CD14-positive monocyte (primary cell): Measurements from ENCODE around the gene MX2. TPM values are rescaled to one million over a fixed set of nuclear protein-coding genes. Genes with fewer than 3 reads are reported as not detected.

ENCODE experiments used
- DNase-seq, 3 donors: peaks; one replicate each; pipeline ENCODE4 v3.0.0-alpha.2; 2011 to 2022
- H2AFZ ChIP-seq: 2 replicates; pipeline ENCODE4 v1.6.0; 2012; ENCODE audit warnings: mild to moderate bottlenecking, low read depth, low read length, inconsistent platforms; ENCODE audit not compliant: insufficient read depth, poor library complexity, severe bottlenecking
- H3K27ac ChIP-seq, 2 donors: 1 replicate in 1 of 2; 2 replicates in 1 of 2; pipeline ENCODE4 v1.5.1; 2012 to 2013; ENCODE audit warnings: low read length in 2 of 2, control low read depth in 1 of 2, inconsistent platforms in 1 of 2, low read depth in 1 of 2, mild to moderate bottlenecking in 1 of 2
- H3K27me3 ChIP-seq, 2 donors: one replicate each; pipeline versions ENCODE4 v1.6.0 to v1.6.1; 2011 to 2013; ENCODE audit warnings: low read length in 2 of 2; ENCODE audit not compliant: control insufficient read depth in 2 of 2, insufficient read depth in 2 of 2
- H3K36me3 ChIP-seq, 2 donors: replicated peaks in 1 of 2; 1 replicate in 1 of 2; 2 replicates in 1 of 2; pipeline versions ENCODE4 v1.5.1 to v1.6.1; 2012 to 2013; ENCODE audit warnings: low read length in 2 of 2, control low read depth in 1 of 2, inconsistent platforms in 1 of 2, mild to moderate bottlenecking in 1 of 2; ENCODE audit not compliant: insufficient read depth in 2 of 2, control insufficient read depth in 1 of 2
- H3K4me1 ChIP-seq, 2 donors: 1 replicate in 1 of 2; 2 replicates in 1 of 2; pipeline versions ENCODE4 v1.5.1 to v1.6.1; 2012 to 2013; ENCODE audit warnings: low read length in 2 of 2, control low read depth in 1 of 2, inconsistent platforms in 1 of 2, mild to moderate bottlenecking in 1 of 2, moderate library complexity in 1 of 2; ENCODE audit not compliant: insufficient read depth in 2 of 2, control insufficient read depth in 1 of 2
- H3K4me2 ChIP-seq: replicated peaks from 2 replicates; pipeline ENCODE3; 2012; ENCODE audit warnings: low read length, moderate library complexity, mild to moderate bottlenecking; ENCODE audit not compliant: poor library complexity, severe bottlenecking; ENCODE audit errors: extremely low read depth
- H3K4me3 ChIP-seq, 3 experiments: fragments of 200-600 bp in 1 of 3; sonication (generic) in 1 of 3; replicated peaks in 1 of 3; 1 replicate in 2 of 3; 2 replicates in 1 of 3; pipeline ENCODE4 v1.5.1; 2011 to 2013; ENCODE audit warnings: low read length in 3 of 3, mild to moderate bottlenecking in 3 of 3, control low read depth in 2 of 3, low read depth in 2 of 3, inconsistent platforms in 1 of 3, moderate library complexity in 1 of 3
- H3K79me2 ChIP-seq: 2 replicates; pipeline ENCODE4 v1.6.0; 2012; ENCODE audit warnings: mild to moderate bottlenecking, control low read depth, inconsistent platforms, low read length, moderate library complexity; ENCODE audit not compliant: insufficient read depth
- H3K9ac ChIP-seq: 2 replicates; pipeline ENCODE4 v1.6.0; 2017; ENCODE audit warnings: low read length, mild to moderate bottlenecking; ENCODE audit not compliant: insufficient read depth, poor library complexity, severe bottlenecking
- H3K9me3 ChIP-seq, 2 donors: replicated peaks in 1 of 2; 1 replicate in 1 of 2; 2 replicates in 1 of 2; pipeline versions ENCODE4 v1.5.1 to v1.6.1; 2012 to 2013; ENCODE audit warnings: low read length in 2 of 2, control low read depth in 1 of 2; ENCODE audit not compliant: control insufficient read depth in 1 of 2, insufficient read depth in 1 of 2
- H4K20me1 ChIP-seq: 2 replicates; pipeline ENCODE4 v1.6.0; 2012; ENCODE audit warnings: mild to moderate bottlenecking, low read length, control low read depth, moderate library complexity; ENCODE audit not compliant: insufficient read depth
- H3K27ac Mint-ChIP-seq, 7 donors: one replicate each; pipeline ENCODE4 v1.8.0; 2020; ENCODE audit warnings: mild to moderate bottlenecking in 7 of 7, mixed read lengths in 7 of 7, moderate library complexity in 6 of 7, inconsistent platforms in 2 of 7
- H3K27me3 Mint-ChIP-seq, 3 donors: one replicate each; pipeline ENCODE4 v1.8.0; 2021 to 2022; ENCODE audit warnings: low read depth in 3 of 3, mild to moderate bottlenecking in 3 of 3, mixed read lengths in 3 of 3, moderate library complexity in 3 of 3, inconsistent platforms in 1 of 3
- H3K36me3 Mint-ChIP-seq, 2 donors: one replicate each; pipeline ENCODE4 v1.8.0; 2020; ENCODE audit warnings: mixed read lengths in 2 of 2, inconsistent platforms in 1 of 2, mild to moderate bottlenecking in 1 of 2
- H3K4me1 Mint-ChIP-seq: one replicate; pipeline ENCODE4 v1.8.0; 2020; ENCODE audit warnings: mild to moderate bottlenecking, mixed read lengths
- H3K4me3 Mint-ChIP-seq, 2 donors: one replicate each; pipeline ENCODE4 v1.8.0; 2020; ENCODE audit warnings: mild to moderate bottlenecking in 2 of 2, mixed read lengths in 2 of 2, moderate library complexity in 1 of 2
- H3K9me3 Mint-ChIP-seq, 7 donors: one replicate each; pipeline ENCODE4 v1.8.0; 2020 to 2022; ENCODE audit warnings: mixed read lengths in 7 of 7, mild to moderate bottlenecking in 6 of 7, moderate library complexity in 6 of 7, inconsistent platforms in 2 of 7
- WGBS: methylation state at CpG from one replicate; pipeline ENCODE4 v1.1.5; 2013; ENCODE audit warnings: missing lambda C conversion rate; ENCODE audit not compliant: insufficient coverage; 5-methylcytosine and 5-hydroxymethylcytosine counted together
- intact Hi-C, 2 donors: fragments of 100-400 bp; cut with micrococcal nuclease; formaldehyde crosslinking; loops; one replicate each; pipeline versions ENCODE4 v1.15.0 to v1.15.1; 2023
- polyA plus RNA-seq, 3 donors: library from polyadenylated mRNA; depleted of rRNA in 1 of 3; unstranded in 2 of 3; stranded (reverse) in 1 of 3; fragments of 300-500 nt in 2 of 3; fragments of >200 nt in 1 of 3; fragmentation: Illumina TruSeq in 2 of 3; gene quantifications; 1 replicate in 2 of 3; 2 replicates in 1 of 3; pipeline ENCODE4 v1.2.3, GENCODE V29; 2012 to 2021
- TF ChIP-seq, protein P1 (sequence below): fragments of 200-600 bp; IDR thresholded peaks from one replicate; pipeline ENCODE4 v1.8.0; 2022; ENCODE audit warnings: antibody characterized with exemption, mild to moderate bottlenecking

MX2 gene
- polyA plus RNA-seq, 3 donors = 43.1 to 79.4 (median 50.3) TPM

DNA sequence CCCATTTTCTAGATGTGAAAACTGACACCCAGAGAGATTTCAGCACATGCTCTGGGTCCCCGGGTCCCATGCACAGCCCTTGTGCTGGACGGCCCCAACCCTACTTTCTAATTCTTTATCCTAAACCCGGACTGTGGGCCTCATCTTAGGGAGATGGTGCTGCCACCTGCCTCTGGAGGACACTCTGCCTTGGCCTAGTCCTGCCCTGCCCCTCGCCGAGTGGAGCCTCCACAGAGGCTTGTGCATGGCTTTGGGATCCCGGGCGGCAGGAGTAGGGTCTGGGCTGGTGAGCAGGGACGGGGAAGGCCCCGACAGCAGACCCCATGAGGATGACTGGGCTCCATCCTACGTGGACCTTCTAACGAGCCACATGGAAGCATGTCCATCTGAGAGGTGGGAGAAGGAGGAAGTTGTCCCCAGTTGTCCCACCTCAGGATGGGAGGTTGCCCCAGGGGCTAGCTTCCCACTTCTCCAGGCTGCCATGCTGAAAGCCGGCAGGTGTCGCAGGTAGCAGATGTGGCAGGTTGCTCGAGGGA is 12.4 kb downstream of the MX2 start:
- 96% methylated on average over 12 of the region's 14 CpGs for WGBS

DNA sequence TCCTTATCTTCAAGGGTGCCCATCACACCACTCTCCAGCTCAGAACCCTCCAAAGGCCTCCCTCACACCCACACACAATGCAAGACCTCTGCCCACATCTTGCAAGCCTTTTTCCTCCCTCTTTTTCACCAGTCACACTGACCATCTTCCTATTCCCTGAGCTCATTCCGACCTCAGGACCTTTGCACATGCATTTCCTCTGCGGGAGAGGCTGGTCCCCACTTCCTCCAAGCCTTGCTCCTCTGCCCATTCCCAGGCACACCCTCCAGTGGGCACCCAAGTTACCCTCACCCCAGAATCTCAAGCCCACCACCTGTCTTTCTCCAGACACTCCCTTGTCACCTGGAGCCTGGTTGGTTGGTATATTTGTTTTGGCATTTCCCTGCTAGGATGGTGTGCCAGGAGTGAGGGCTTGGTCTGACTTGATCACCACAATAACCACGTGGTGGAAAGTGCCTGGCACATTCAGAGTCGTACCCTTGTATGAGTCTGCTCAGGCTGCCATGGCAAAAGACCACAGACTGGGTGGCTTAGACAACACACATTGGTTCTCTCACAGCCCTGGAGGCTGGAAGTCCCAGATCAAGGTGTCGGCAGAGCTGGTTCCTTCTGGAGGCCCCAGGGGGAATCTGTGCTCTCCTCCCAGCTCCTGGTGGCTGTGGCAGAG is 13.2 kb downstream of the MX2 start:
- no peak overlapping the region for H3K9ac ChIP-seq
- H3K27ac Mint-ChIP-seq = peak overlapping the region in 4 of 7 donors; percentile 13 to 82 (median 32)
- no peak overlapping the region for H3K4me3 ChIP-seq
- H3K4me1 ChIP-seq = peaks cover 4 to 5% of the 10 kb centered on the region in 2 donors
- 84% methylated on average over 5 of the region's 5 CpGs for WGBS
- peaks cover 54 to 73% of the 10 kb centered on the region in 2 donors for H3K36me3 ChIP-seq
- H4K20me1 ChIP-seq = peaks cover 87% of the 10 kb centered on the region
- no peak for DNase-seq
- peaks cover 30% of the 10 kb centered on the region for H3K79me2 ChIP-seq
- H3K4me1 Mint-ChIP-seq = peaks cover 18% of the 10 kb centered on the region
- H3K27ac ChIP-seq = no peak overlapping the region
- intact Hi-C loops = no loop called here
- H3K4me3 Mint-ChIP-seq = no peak overlapping the region
- H3K36me3 Mint-ChIP-seq = peaks cover 79 to 81% of the 10 kb centered on the region in 2 donors
- TF ChIP-seq, protein P1, sequence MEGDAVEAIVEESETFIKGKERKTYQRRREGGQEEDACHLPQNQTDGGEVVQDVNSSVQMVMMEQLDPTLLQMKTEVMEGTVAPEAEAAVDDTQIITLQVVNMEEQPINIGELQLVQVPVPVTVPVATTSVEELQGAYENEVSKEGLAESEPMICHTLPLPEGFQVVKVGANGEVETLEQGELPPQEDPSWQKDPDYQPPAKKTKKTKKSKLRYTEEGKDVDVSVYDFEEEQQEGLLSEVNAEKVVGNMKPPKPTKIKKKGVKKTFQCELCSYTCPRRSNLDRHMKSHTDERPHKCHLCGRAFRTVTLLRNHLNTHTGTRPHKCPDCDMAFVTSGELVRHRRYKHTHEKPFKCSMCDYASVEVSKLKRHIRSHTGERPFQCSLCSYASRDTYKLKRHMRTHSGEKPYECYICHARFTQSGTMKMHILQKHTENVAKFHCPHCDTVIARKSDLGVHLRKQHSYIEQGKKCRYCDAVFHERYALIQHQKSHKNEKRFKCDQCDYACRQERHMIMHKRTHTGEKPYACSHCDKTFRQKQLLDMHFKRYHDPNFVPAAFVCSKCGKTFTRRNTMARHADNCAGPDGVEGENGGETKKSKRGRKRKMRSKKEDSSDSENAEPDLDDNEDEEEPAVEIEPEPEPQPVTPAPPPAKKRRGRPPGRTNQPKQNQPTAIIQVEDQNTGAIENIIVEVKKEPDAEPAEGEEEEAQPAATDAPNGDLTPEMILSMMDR = no peak
- peaks cover 0 to 2% (median 0%) of the 10 kb centered on the region in 3 donors for H3K27me3 Mint-ChIP-seq
- no peaks in the 10 kb centered on the region for H3K9me3 ChIP-seq
- no peak overlapping the region for H3K4me2 ChIP-seq
- H3K9me3 Mint-ChIP-seq = peaks cover 0 to 4% (median under 1%) of the 10 kb centered on the region in 7 donors
- H3K27me3 ChIP-seq = no peaks in the 10 kb centered on the region
- no peak overlapping the region for H2AFZ ChIP-seq

More for the DNA sequence above, 12.4 kb downstream of the MX2 start:
- Histone ChIP-seq H3K4me1 (peaks cover 9 to 11% of the 10 kb centered on the region in 2 donors), H3K27me3 (no peaks in the 10 kb centered on the region), H3K27ac (no peak overlapping the region), H3K4me2 (no peak overlapping the region), H2AFZ (no peak overlapping the region), H3K4me3 (no peak overlapping the region), H4K20me1 (peaks cover 80% of the 10 kb centered on the region), H3K36me3 (peaks cover 47 to 66% of the 10 kb centered on the region in 2 donors), H3K9me3 (no peaks in the 10 kb centered on the region), H3K9ac (no peak overlapping the region), H3K79me2 (peaks cover 35% of the 10 kb centered on the region)
- Mint-ChIP-seq H3K9me3 (peaks cover 0 to 1% (median 0%) of the 10 kb centered on the region in 7 donors), H3K4me3 (no peak overlapping the region), H3K36me3 (peaks cover 72 to 75% of the 10 kb centered on the region in 2 donors), H3K4me1 (peaks cover 24% of the 10 kb centered on the region), H3K27ac (peak overlapping the region in 2 of 7 donors; percentile 32 to 57), H3K27me3 (peaks cover 0 to 2% (median 0%) of the 10 kb centered on the region in 3 donors)
- no peak for DNase-seq
- TF ChIP-seq, protein P1 = no peak
- intact Hi-C loops = no loop called here
